Panc1 (cell line): Measurements from ENCODE around the gene ICE2.

Source experiments
- POLR2AphosphoS5 ChIP-seq: IDR thresholded peaks from 2 replicates; pipeline ENCODE4 v1.6.1; 2012; ENCODE audit warnings: mild to moderate bottlenecking, low read depth, low read length, moderate library complexity
- SIN3A ChIP-seq: IDR thresholded peaks from 2 replicates; pipeline ENCODE4 v1.6.1; 2012; ENCODE audit warnings: low read depth, mild to moderate bottlenecking, low read length, moderate library complexity, borderline replicate concordance; ENCODE audit not compliant: insufficient read depth
- TCF7L2 ChIP-seq: IDR thresholded peaks from 2 replicates; pipeline ENCODE4 v1.6.1; 2011; ENCODE audit warnings: mild to moderate bottlenecking, low read depth, low read length, inconsistent platforms
- TF ChIP-seq, protein P1 (sequence below): fragments of 450-650 bp; IDR thresholded peaks from 2 replicates; pipeline ENCODE4 v1.5.1; 2017; ENCODE audit warnings: mild to moderate bottlenecking
- TF ChIP-seq, protein P2 (sequence below), 2 experiments: IDR thresholded peaks; 2 replicates each; pipeline ENCODE4 v1.6.1; 2011 to 2012; ENCODE audit warnings: low read depth in 2 of 2, control low read depth in 1 of 2, low read length in 1 of 2, mild to moderate bottlenecking in 1 of 2, moderate library complexity in 1 of 2; ENCODE audit not compliant: insufficient read depth in 1 of 2

DNA sequence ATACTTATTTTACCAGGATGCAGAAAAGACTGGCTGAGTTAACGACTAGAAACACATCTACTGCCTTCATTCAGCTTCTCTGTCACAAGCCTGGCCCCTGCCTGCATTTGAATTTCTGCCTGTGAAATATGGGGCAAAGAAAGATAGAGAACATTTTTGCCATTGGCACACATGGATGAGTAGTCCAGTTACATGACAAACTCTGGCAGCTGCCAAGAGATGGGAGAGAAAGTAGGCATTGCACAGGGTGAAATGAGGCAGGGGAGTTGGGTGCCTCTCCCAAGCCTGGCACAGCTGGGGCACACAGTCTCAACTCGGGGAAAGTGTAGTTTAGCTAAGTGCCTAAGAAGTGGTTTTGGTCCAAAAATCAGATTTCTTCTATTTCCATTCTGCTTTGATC, 105.2 kb downstream of the ICE2 start:
- TF ChIP-seq, protein P1, sequence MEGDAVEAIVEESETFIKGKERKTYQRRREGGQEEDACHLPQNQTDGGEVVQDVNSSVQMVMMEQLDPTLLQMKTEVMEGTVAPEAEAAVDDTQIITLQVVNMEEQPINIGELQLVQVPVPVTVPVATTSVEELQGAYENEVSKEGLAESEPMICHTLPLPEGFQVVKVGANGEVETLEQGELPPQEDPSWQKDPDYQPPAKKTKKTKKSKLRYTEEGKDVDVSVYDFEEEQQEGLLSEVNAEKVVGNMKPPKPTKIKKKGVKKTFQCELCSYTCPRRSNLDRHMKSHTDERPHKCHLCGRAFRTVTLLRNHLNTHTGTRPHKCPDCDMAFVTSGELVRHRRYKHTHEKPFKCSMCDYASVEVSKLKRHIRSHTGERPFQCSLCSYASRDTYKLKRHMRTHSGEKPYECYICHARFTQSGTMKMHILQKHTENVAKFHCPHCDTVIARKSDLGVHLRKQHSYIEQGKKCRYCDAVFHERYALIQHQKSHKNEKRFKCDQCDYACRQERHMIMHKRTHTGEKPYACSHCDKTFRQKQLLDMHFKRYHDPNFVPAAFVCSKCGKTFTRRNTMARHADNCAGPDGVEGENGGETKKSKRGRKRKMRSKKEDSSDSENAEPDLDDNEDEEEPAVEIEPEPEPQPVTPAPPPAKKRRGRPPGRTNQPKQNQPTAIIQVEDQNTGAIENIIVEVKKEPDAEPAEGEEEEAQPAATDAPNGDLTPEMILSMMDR: no peak
- no peak; the same call in 1 of the 2 replicates for TF ChIP-seq POLR2AphosphoS5
- TF ChIP-seq TCF7L2: no peak
- TF ChIP-seq, protein P2, sequence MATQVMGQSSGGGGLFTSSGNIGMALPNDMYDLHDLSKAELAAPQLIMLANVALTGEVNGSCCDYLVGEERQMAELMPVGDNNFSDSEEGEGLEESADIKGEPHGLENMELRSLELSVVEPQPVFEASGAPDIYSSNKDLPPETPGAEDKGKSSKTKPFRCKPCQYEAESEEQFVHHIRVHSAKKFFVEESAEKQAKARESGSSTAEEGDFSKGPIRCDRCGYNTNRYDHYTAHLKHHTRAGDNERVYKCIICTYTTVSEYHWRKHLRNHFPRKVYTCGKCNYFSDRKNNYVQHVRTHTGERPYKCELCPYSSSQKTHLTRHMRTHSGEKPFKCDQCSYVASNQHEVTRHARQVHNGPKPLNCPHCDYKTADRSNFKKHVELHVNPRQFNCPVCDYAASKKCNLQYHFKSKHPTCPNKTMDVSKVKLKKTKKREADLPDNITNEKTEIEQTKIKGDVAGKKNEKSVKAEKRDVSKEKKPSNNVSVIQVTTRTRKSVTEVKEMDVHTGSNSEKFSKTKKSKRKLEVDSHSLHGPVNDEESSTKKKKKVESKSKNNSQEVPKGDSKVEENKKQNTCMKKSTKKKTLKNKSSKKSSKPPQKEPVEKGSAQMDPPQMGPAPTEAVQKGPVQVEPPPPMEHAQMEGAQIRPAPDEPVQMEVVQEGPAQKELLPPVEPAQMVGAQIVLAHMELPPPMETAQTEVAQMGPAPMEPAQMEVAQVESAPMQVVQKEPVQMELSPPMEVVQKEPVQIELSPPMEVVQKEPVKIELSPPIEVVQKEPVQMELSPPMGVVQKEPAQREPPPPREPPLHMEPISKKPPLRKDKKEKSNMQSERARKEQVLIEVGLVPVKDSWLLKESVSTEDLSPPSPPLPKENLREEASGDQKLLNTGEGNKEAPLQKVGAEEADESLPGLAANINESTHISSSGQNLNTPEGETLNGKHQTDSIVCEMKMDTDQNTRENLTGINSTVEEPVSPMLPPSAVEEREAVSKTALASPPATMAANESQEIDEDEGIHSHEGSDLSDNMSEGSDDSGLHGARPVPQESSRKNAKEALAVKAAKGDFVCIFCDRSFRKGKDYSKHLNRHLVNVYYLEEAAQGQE (IDR thresholded peaks at IDR 0.05; ENCODE audit: insufficient read depth in 1 of 2, low read depth in 2 of 2, low read length in 1 of 2): no peak
- TF ChIP-seq SIN3A: no peak
